OCI-LY1 (cell line): ENCODE results near the gene OR52E1.

Experiments used
- EZH2 ChIP-seq: fragments of 200-600 bp; sonication (generic), shearing (Covaris generic); IDR thresholded peaks from 2 replicates; pipeline ENCODE4 v1.8.0; 2017; ENCODE audit warnings: borderline replicate concordance, mixed run types, mild to moderate bottlenecking, antibody characterized with exemption, low read length, moderate library complexity, mixed read lengths
- TF ChIP-seq, protein P1 (sequence below): fragments of 200-600 bp; sonication (generic), shearing (Covaris generic); IDR thresholded peaks from 2 replicates; pipeline ENCODE4 v1.5.1; 2017; ENCODE audit warnings: mild to moderate bottlenecking, antibody characterized with exemption, low read length, moderate library complexity, mixed read lengths

DNA sequence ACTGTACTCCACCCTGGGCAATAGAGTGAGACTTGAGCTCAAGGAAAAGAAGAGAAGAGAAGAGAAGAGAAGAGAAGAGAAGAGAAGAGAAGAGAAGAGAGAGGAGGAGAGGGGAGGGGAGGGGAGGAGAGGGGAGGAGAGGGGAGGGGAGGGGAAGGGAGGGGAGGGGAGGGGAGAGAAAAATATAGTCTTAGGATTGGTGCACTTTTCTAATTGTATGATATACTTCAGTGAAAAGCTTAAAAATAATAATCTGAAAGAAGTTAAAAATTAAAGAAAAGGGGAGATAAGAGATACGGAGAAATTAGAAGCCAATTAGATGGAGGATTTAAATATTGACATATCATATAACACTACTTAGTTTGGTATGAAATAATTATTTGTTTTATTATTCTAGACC lies 49.5 kb downstream of the OR52E1 start:
- TF ChIP-seq, protein P1, sequence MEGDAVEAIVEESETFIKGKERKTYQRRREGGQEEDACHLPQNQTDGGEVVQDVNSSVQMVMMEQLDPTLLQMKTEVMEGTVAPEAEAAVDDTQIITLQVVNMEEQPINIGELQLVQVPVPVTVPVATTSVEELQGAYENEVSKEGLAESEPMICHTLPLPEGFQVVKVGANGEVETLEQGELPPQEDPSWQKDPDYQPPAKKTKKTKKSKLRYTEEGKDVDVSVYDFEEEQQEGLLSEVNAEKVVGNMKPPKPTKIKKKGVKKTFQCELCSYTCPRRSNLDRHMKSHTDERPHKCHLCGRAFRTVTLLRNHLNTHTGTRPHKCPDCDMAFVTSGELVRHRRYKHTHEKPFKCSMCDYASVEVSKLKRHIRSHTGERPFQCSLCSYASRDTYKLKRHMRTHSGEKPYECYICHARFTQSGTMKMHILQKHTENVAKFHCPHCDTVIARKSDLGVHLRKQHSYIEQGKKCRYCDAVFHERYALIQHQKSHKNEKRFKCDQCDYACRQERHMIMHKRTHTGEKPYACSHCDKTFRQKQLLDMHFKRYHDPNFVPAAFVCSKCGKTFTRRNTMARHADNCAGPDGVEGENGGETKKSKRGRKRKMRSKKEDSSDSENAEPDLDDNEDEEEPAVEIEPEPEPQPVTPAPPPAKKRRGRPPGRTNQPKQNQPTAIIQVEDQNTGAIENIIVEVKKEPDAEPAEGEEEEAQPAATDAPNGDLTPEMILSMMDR, result no peak
- TF ChIP-seq EZH2, result no peak
